T-cell (primary cell): ENCODE results near the gene ALG14. TPM values are rescaled to one million over a fixed set of nuclear protein-coding genes. Genes with fewer than 3 reads are reported as not detected.
A peak's percentile ranks its signal among the peaks of the same experiment; 100 is the strongest.

Experiments used
- ATAC-seq, 4 experiments: fragments of 200-7000 bp in 3 of 4; fragments of 150-1000 bp in 1 of 4; cut with Tn5 transposase; replicated peaks in 1 of 4; 1 replicate in 3 of 4; 2 replicates in 1 of 4; pipeline ENCODE4 v1.10.0; 2021; ENCODE audit warnings: moderate library complexity in 3 of 4, mild to moderate bottlenecking in 2 of 4, moderate number of reproducible peaks in 1 of 4
- CTCF ChIA-PET, 2 donors: fragments of 300-600 bp; sonication (Branson Sonifier 250); formaldehyde crosslinking; loops; one replicate each; lab custom pipeline; 2022; ENCODE audit warnings: antibody characterized with exemption in 2 of 2; lab: Charles Lee
- POLR2A ChIA-PET, 2 donors: fragments of 300-600 bp; sonication (Branson Sonifier 250); formaldehyde crosslinking; loops; one replicate each; lab custom pipeline; 2022; ENCODE audit warnings: antibody characterized with exemption in 2 of 2; lab: Charles Lee
- DNase-seq, 35 experiments: peaks; one replicate each; pipeline versions ENCODE4 v3.0.0 to v3.0.0-alpha.2; 2013 to 2023
- H3K27ac ChIP-seq: one replicate; pipeline ENCODE4 v1.5.1; 2013; ENCODE audit warnings: low read length
- H3K27me3 ChIP-seq, 2 experiments: replicated peaks in 1 of 2; 1 replicate in 1 of 2; 2 replicates in 1 of 2; pipeline versions ENCODE4 v1.6.1 to v1.7.0; 2013; ENCODE audit warnings: low read length in 1 of 2, mixed read lengths in 1 of 2; ENCODE audit not compliant: control insufficient read depth in 2 of 2, insufficient read depth in 2 of 2; ENCODE audit errors: extremely low read depth in 1 of 2
- H3K36me3 ChIP-seq, 2 donors: 1 replicate in 1 of 2; 2 replicates in 1 of 2; pipeline versions ENCODE4 v1.6.1 to v1.7.0; 2013; ENCODE audit warnings: low read length in 1 of 2; ENCODE audit not compliant: control insufficient read depth in 2 of 2, insufficient read depth in 1 of 2; ENCODE audit errors: extremely low read depth in 1 of 2
- H3K4me1 ChIP-seq, 2 experiments: 1 replicate in 1 of 2; 2 replicates in 1 of 2; pipeline versions ENCODE4 v1.6.1 to v1.7.0; 2013; ENCODE audit warnings: low read length in 2 of 2, mixed read lengths in 1 of 2; ENCODE audit not compliant: insufficient read depth in 2 of 2, control insufficient read depth in 1 of 2; ENCODE audit errors: extremely low read depth in 1 of 2
- H3K4me3 ChIP-seq, 2 donors: 1 replicate in 1 of 2; 2 replicates in 1 of 2; pipeline versions ENCODE4 v1.5.1 to v1.7.0; 2013; ENCODE audit warnings: mild to moderate bottlenecking in 2 of 2, low read length in 1 of 2, moderate library complexity in 1 of 2; ENCODE audit not compliant: control insufficient read depth in 1 of 2; ENCODE audit errors: extremely low read depth in 1 of 2
- H3K9me3 ChIP-seq: 2 replicates; pipeline ENCODE4 v1.7.0; 2013
- H3K27ac Mint-ChIP-seq, 2 donors: one replicate each; pipeline ENCODE4 v1.8.0; 2020 to 2021; ENCODE audit warnings: mild to moderate bottlenecking in 2 of 2, mixed read lengths in 2 of 2
- H3K27me3 Mint-ChIP-seq, 2 donors: one replicate each; pipeline ENCODE4 v1.8.0; 2021 to 2022; ENCODE audit warnings: mixed read lengths in 2 of 2
- H3K36me3 Mint-ChIP-seq: one replicate; pipeline ENCODE4 v1.8.0; 2021; ENCODE audit warnings: mixed read lengths
- H3K4me1 Mint-ChIP-seq, 3 donors: one replicate each; pipeline ENCODE4 v1.8.0; 2020 to 2022; ENCODE audit warnings: mixed read lengths in 3 of 3, mild to moderate bottlenecking in 1 of 3
- H3K4me3 Mint-ChIP-seq, 3 donors: one replicate each; pipeline ENCODE4 v1.8.0; 2020 to 2022; ENCODE audit warnings: mild to moderate bottlenecking in 3 of 3, mixed read lengths in 3 of 3, moderate library complexity in 3 of 3
- H3K9me3 Mint-ChIP-seq, 3 donors: one replicate each; pipeline ENCODE4 v1.8.0; 2020 to 2022; ENCODE audit warnings: mixed read lengths in 3 of 3
- WGBS: methylation state at CpG from one replicate; pipeline ENCODE4 v1.1.5; 2013; ENCODE audit warnings: missing lambda C conversion rate; ENCODE audit not compliant: insufficient coverage; 5-methylcytosine and 5-hydroxymethylcytosine counted together
- total RNA-seq, 35 experiments: library from RNA in 6 of 35; stranded (reverse) in 6 of 35; fragments of 120-200 nt in 1 of 35; gene quantifications; one replicate each; pipeline versions ENCODE4 v1.2.1 to v1.2.4 and lab custom pipeline; 2013 to 2026

ALG14 gene
- total RNA-seq, 5 donors from 2014 or later (not counting 1 experiment from before 2014, with no cell fraction given): 0.40 to 2.3 (median 1.7) TPM

GRCh38 chr1:94925561-94926125, 147.1 kb downstream of the ALG14 start:
- Histone ChIP-seq H3K36me3 (no peaks in the 10 kb centered on the region), H3K27me3 (peaks cover 8 to 27% of the 10 kb centered on the region in 2 experiments), H3K4me3 (peak overlapping the region; percentile 50 to 71), H3K9me3 (no peaks in the 10 kb centered on the region), H3K27ac (no peak overlapping the region), H3K4me1 (peaks cover 10 to 15% of the 10 kb centered on the region in 2 experiments)
- peak overlapping the region in 1 of 2 donors; percentile 54 for H3K27ac Mint-ChIP-seq
- DNase-seq: peak in 3 of 35 experiments; percentile 1 to 6 (median 5)
- H3K9me3 Mint-ChIP-seq: no peaks in the 10 kb centered on the region
- peaks cover 3% of the 10 kb centered on the region for H3K36me3 Mint-ChIP-seq
- 18% methylated on average over 19 of the region's 23 CpGs for WGBS
- POLR2A ChIA-PET: no interaction called here
- ATAC-seq: no peak
- peak overlapping the region; percentile 82 to 88 (median 87) for H3K4me3 Mint-ChIP-seq
- CTCF ChIA-PET: no interaction called here
- peaks cover 12 to 49% of the 10 kb centered on the region in 2 donors for H3K27me3 Mint-ChIP-seq
- H3K4me1 Mint-ChIP-seq: peaks cover 22 to 29% (median 24%) of the 10 kb centered on the region in 3 donors

GRCh38 chr1:94925004-94925403, 147.7 kb downstream of the ALG14 start:
- Mint-ChIP-seq H3K27ac (no peak overlapping the region), H3K36me3 (peaks cover 3% of the 10 kb centered on the region), H3K4me1 (peaks cover 22 to 29% (median 24%) of the 10 kb centered on the region in 3 donors), H3K9me3 (no peaks in the 10 kb centered on the region), H3K4me3 (peak overlapping the region in 2 of 3 donors; percentile 6 to 88), H3K27me3 (peaks cover 12 to 49% of the 10 kb centered on the region in 2 donors)
- ChIA-PET CTCF (no interaction called here), POLR2A (no interaction called here)
- DNase-seq (no peak), ATAC-seq (no peak)
- Histone ChIP-seq H3K9me3 (no peaks in the 10 kb centered on the region), H3K36me3 (no peaks in the 10 kb centered on the region), H3K27me3 (peaks cover 8 to 27% of the 10 kb centered on the region in 2 experiments), H3K27ac (no peak overlapping the region), H3K4me3 (no peak overlapping the region), H3K4me1 (peaks cover 10 to 15% of the 10 kb centered on the region in 2 experiments)
- no CpG with 5 or more reads among the region's 2 CpGs for WGBS

Other genes starting within 250 kb of the ALG14 start
- gene CNN3, start 145.8 kb downstream of the ALG14 start, total RNA-seq: 1 to 10 TPM; 2.0 to 7.3 (median 5.0) TPM
- gene TLCD4, start 44.4 kb upstream of the ALG14 start, total RNA-seq: under 1 TPM; 0.09 to 0.22 (median 0.12) TPM
- 10 to 100 TPM; 16.7 to 23.4 (median 21.6) TPM for gene RWDD3, start 161.3 kb upstream of the ALG14 start, total RNA-seq